GM12878 (cell line): ENCODE results near the gene PRKN. TPM values are rescaled to one million over a fixed set of nuclear protein-coding genes. Genes with fewer than 3 reads are reported as not detected.

Experiments used
- ATAC-seq: fragments of 200-7000 bp; cut with Tn5 transposase; 3 replicates; pipeline ENCODE4 v1.9.1; 2020; ENCODE audit warnings: mild to moderate bottlenecking, moderate library complexity
- BruUV-seq: library from RNA; stranded (reverse); fragments of 400-500 nt; replicated peaks from 2 replicates; lab custom pipeline; 2021; lab: Mats Ljungman, UMichigan
- CTCF ChIA-PET: fragments of 300-600 bp; sonication (Branson Sonifier 250); formaldehyde crosslinking; extraction: SDS; loops from one replicate; lab custom pipeline; 2021; ENCODE audit warnings: inconsistent platforms; lab: Yijun Ruan, JAX
- POLR2A ChIA-PET: fragments of 350-600 bp; formaldehyde crosslinking; extraction: SDS; loops from one replicate; lab custom pipeline; 2021; ENCODE audit warnings: inconsistent platforms; lab: Charles Lee
- RAD21 ChIA-PET: fragments of 300-600 bp; sonication (Branson Sonifier 250); formaldehyde crosslinking; loops from one replicate; lab custom pipeline; 2023; ENCODE audit warnings: antibody characterized with exemption; ENCODE audit not compliant: unreplicated experiment; lab: Charles Lee
- SMC1A ChIA-PET: fragments of 300-600 bp; sonication (Branson Sonifier 250); formaldehyde crosslinking; loops from one replicate; lab custom pipeline; 2023; ENCODE audit not compliant: unreplicated experiment, uncharacterized antibody; lab: Charles Lee
- DNase-seq: peaks from one replicate; pipeline ENCODE4 v3.0.0-alpha.2; 2011; ENCODE audit warnings: low read depth, low spot score
- FAIRE-seq: peaks from 3 replicates; lab custom pipeline; 2011; peaks lifted over from hg19 to GRCh38; lab: Jason Lieb, UNC
- H2AFZ ChIP-seq: 2 replicates; pipeline ENCODE4 v1.6.0; 2011; ENCODE audit warnings: low read depth, low read length, control low read depth; ENCODE audit not compliant: control insufficient read depth
- H3K27ac ChIP-seq: 2 replicates; pipeline ENCODE4 v1.5.1; 2011; ENCODE audit warnings: control low read depth; ENCODE audit not compliant: control insufficient read depth, insufficient read depth
- H3K27me3 ChIP-seq, 2 experiments: replicated peaks in 1 of 2; 2 replicates each; pipeline versions ENCODE4 v1.6.0 to v1.6.1; 2011; ENCODE audit warnings: low read length in 1 of 2; ENCODE audit not compliant: control insufficient read depth in 2 of 2, insufficient read depth in 2 of 2
- H3K36me3 ChIP-seq, 2 experiments: 2 replicates each; pipeline ENCODE4 v1.5.1; 2011; ENCODE audit warnings: low read length in 1 of 2; ENCODE audit not compliant: control insufficient read depth in 2 of 2, insufficient read depth in 2 of 2
- H3K4me1 ChIP-seq: 2 replicates; pipeline ENCODE4 v1.6.1; 2011; ENCODE audit warnings: mild to moderate bottlenecking, low read length, moderate library complexity, mixed read lengths; ENCODE audit not compliant: control insufficient read depth, insufficient read depth
- H3K4me2 ChIP-seq: 2 replicates; pipeline ENCODE4 v1.6.0; 2011; ENCODE audit warnings: control low read depth; ENCODE audit not compliant: control insufficient read depth, insufficient read depth
- H3K4me3 ChIP-seq: fragments of 200-600 bp; sonication (generic); 2 replicates; pipeline ENCODE4 v1.5.1; 2016
- H3K79me2 ChIP-seq: 2 replicates; pipeline ENCODE4 v1.6.0; 2011; ENCODE audit warnings: low read length; ENCODE audit not compliant: control insufficient read depth, insufficient read depth
- H3K9ac ChIP-seq: 2 replicates; pipeline ENCODE4 v1.8.0; 2011; ENCODE audit warnings: low read length, control low read depth, mixed read lengths; ENCODE audit not compliant: control insufficient read depth, insufficient read depth
- H3K9me3 ChIP-seq: replicated peaks from 3 replicates; pipeline ENCODE4 v1.5.1; 2011; ENCODE audit warnings: mild to moderate bottlenecking, low read length; ENCODE audit not compliant: control insufficient read depth, insufficient read depth
- H4K20me1 ChIP-seq: 2 replicates; pipeline ENCODE4 v1.6.0; 2011; ENCODE audit not compliant: control insufficient read depth, insufficient read depth
- BCL3 ChIP-seq: IDR thresholded peaks from 2 replicates; pipeline ENCODE4 v1.6.1; 2011; ENCODE audit warnings: borderline replicate concordance, low read depth, mild to moderate bottlenecking, moderate library complexity, low read length; ENCODE audit not compliant: insufficient read depth, poor library complexity, severe bottlenecking
- CEBPB ChIP-seq, 2 experiments: fragments of 150-350 bp in 1 of 2; IDR thresholded peaks; 2 replicates each; pipeline ENCODE4 v1.6.1; 2012 to 2014; ENCODE audit warnings: low read depth in 2 of 2, low read length in 2 of 2, borderline replicate concordance in 1 of 2, inconsistent platforms in 1 of 2
- CREB1 ChIP-seq: IDR thresholded peaks from 2 replicates; pipeline ENCODE4 v1.6.1; 2012; ENCODE audit warnings: low read depth, mild to moderate bottlenecking, inconsistent platforms
- EGR1 ChIP-seq, 2 experiments: IDR thresholded peaks; 1 replicate in 1 of 2; 2 replicates in 1 of 2; pipeline ENCODE4 v1.6.1; 2011 to 2012; ENCODE audit warnings: low read depth in 2 of 2, low read length in 2 of 2, borderline replicate concordance in 1 of 2, mild to moderate bottlenecking in 1 of 2, moderate library complexity in 1 of 2
- EP300 ChIP-seq, 2 experiments: fragments of 150-350 bp in 1 of 2; IDR thresholded peaks; 2 replicates each; pipeline ENCODE4 v1.6.1; 2011 to 2012; ENCODE audit warnings: low read depth in 2 of 2, low read length in 2 of 2, borderline replicate concordance in 1 of 2, improper control_type of control experiment in 1 of 2, inconsistent platforms in 1 of 2; ENCODE audit not compliant: control insufficient read depth in 1 of 2
- IKZF2 ChIP-seq, 2 experiments: fragments of 450-650 bp; IDR thresholded peaks; 2 replicates each; pipeline ENCODE4 v1.6.1; 2017; ENCODE audit warnings: mild to moderate bottlenecking in 2 of 2, moderate library complexity in 2 of 2
- JUND ChIP-seq: IDR thresholded peaks from 2 replicates; pipeline ENCODE4 v1.6.1; 2012; ENCODE audit warnings: low read depth, mild to moderate bottlenecking, low read length, improper control_type of control experiment, moderate library complexity
- LARP7 ChIP-seq: fragments of 450-650 bp; IDR thresholded peaks from 2 replicates; pipeline ENCODE4 v1.6.1; 2017; ENCODE audit warnings: mild to moderate bottlenecking
- NFIC ChIP-seq: IDR thresholded peaks from 2 replicates; pipeline ENCODE4 v1.6.1; 2012; ENCODE audit warnings: low read depth, mild to moderate bottlenecking, inconsistent platforms, low read length, moderate library complexity
- NFXL1 ChIP-seq: fragments of 450-650 bp; IDR thresholded peaks from 2 replicates; pipeline ENCODE4 v1.6.1; 2017; ENCODE audit warnings: antibody characterized with exemption, mild to moderate bottlenecking, borderline replicate concordance
- RCOR1 ChIP-seq: conservative IDR thresholded peaks from 2 replicates; pipeline ENCODE4 v1.6.1; 2012; ENCODE audit warnings: low read depth, low read length, improper control_type of control experiment
- RUNX3 ChIP-seq: IDR thresholded peaks from 2 replicates; pipeline ENCODE4 v1.6.1; 2012; ENCODE audit warnings: low read length, inconsistent platforms
- SMAD1 ChIP-seq: fragments of 450-650 bp; IDR thresholded peaks from 2 replicates; pipeline ENCODE4 v1.6.1; 2018; ENCODE audit warnings: mild to moderate bottlenecking, low read depth; ENCODE audit not compliant: partially characterized antibody
- SMARCA5 ChIP-seq: fragments of 450-650 bp; IDR thresholded peaks from 2 replicates; pipeline ENCODE4 v1.6.1; 2017; ENCODE audit warnings: mild to moderate bottlenecking
- SREBF1 ChIP-seq: IDR thresholded peaks from 2 replicates; pipeline ENCODE4 v1.6.1; 2012; ENCODE audit warnings: mild to moderate bottlenecking, low read length
- STAT3 ChIP-seq: IDR thresholded peaks from 2 replicates; pipeline ENCODE4 v1.6.1; 2011; ENCODE audit warnings: low read depth, low read length, improper control_type of control experiment
- WGBS: methylation state at CpG from one replicate; pipeline ENCODE4 v1.1.6; 2016; ENCODE audit warnings: low lambda C conversion rate; ENCODE audit not compliant: insufficient replicate concordance, insufficient coverage; ENCODE audit errors: missing lambda C conversion rate; 5-methylcytosine and 5-hydroxymethylcytosine counted together
- in situ Hi-C: fragments of 300-500 bp; cut with MboI; formaldehyde crosslinking; loops from 9 replicates; pipeline ENCODE4 v1.14.3; 2018; ENCODE audit warnings: mixed read lengths
- intact Hi-C: fragments of 100-400 bp; cut with micrococcal nuclease; formaldehyde crosslinking; loops from one replicate; pipeline ENCODE4 v1.14.2; 2022; ENCODE audit not compliant: unreplicated experiment
- polyA plus RNA-seq, 11 experiments: library from polyadenylated mRNA; depleted of rRNA in 4 of 11; unstranded in 6 of 11; stranded (reverse) in 5 of 11; fragments of >200 nt; fragmentation: Nextera tagmentation in 4 of 11; fragmentation: Illumina TruSeq in 1 of 11; extraction: Ambion mirVana in 4 of 11; extraction: Trizol in 1 of 11; gene quantifications; 1 replicate in 1 of 11; 2 replicates in 10 of 11; pipeline versions ENCODE4 v1.2.1 to v1.2.3, GENCODE V29; 2011 to 2016; ENCODE audit warnings: inconsistent platforms in 2 of 11, missing spikeins in 2 of 11, low read depth in 1 of 11
- total RNA-seq, 4 experiments: library from RNA; depleted of rRNA in 3 of 4; stranded (reverse); fragments of >200 nt in 3 of 4; fragmentation: Illumina TruSeq in 1 of 4; extraction: Trizol in 1 of 4; gene quantifications; 2 replicates each; pipeline versions ENCODE4 v1.2.1 to v1.2.3, GENCODE V29; 2013 to 2021

Gene PRKN
- total and polyA plus RNA-seq, 10 of the 15 experiments (the other 5 are each of a cell fraction or from before 2014, with no cell fraction given), result 0.06 to 0.09 TPM; not detected in 8

GRCh38 chr6:161947371-161947770, 780.2 kb downstream of the PRKN start:
- H3K4me3 ChIP-seq, result no peak overlapping the region
- in situ Hi-C loops, result no loop called here
- no peaks in the 10 kb centered on the region for H3K4me1 ChIP-seq
- no TSS peak for BruUV-seq
- CTCF ChIA-PET, result no interaction called here
- H4K20me1 ChIP-seq, result no peaks in the 10 kb centered on the region
- H3K27ac ChIP-seq, result no peak overlapping the region
- no peaks in the 10 kb centered on the region for H3K27me3 ChIP-seq
- no peak for ATAC-seq
- intact Hi-C loops, result no loop called here
- no peak overlapping the region for H3K9ac ChIP-seq
- no peak overlapping the region for H3K4me2 ChIP-seq
- no peak for TF ChIP-seq EGR1 (IDR thresholded peaks at IDR 0.05; ENCODE audit: borderline replicate concordance in 1 of 2, low read depth in 2 of 2, low read length in 2 of 2)
- no peak for TF ChIP-seq NFXL1
- no peak for TF ChIP-seq STAT3
- no peak for TF ChIP-seq IKZF2 (IDR thresholded peaks at IDR 0.05)
- TF ChIP-seq CREB1, result no peak
- TF ChIP-seq NFIC, result no peak
- TF ChIP-seq RUNX3, result no peak
- TF ChIP-seq SMAD1, result no peak
- no peak for TF ChIP-seq CEBPB (IDR thresholded peaks at IDR 0.05; ENCODE audit: borderline replicate concordance in 1 of 2, low read depth in 2 of 2, low read length in 2 of 2)
- TF ChIP-seq, all 136 proteins: peak for 0
- RAD21 ChIA-PET, result no interaction called here
- H3K79me2 ChIP-seq, result no peaks in the 10 kb centered on the region
- H3K36me3 ChIP-seq, result no peaks in the 10 kb centered on the region
- DNase-seq, result no peak
- SMC1A ChIA-PET, result no interaction called here
- 21% methylated on average over 4 of the region's 4 CpGs for WGBS
- no peak for FAIRE-seq
- POLR2A ChIA-PET, result no interaction called here
- no peaks in the 10 kb centered on the region for H3K9me3 ChIP-seq
- no peak overlapping the region for H2AFZ ChIP-seq

GRCh38 chr6:161946461-161946860, 781.1 kb downstream of the PRKN start:
- no TSS peak for BruUV-seq
- H3K27ac ChIP-seq, result no peak overlapping the region
- H3K27me3 ChIP-seq, result no peaks in the 10 kb centered on the region
- ChIA-PET SMC1A (no interaction called here), CTCF (interaction anchor here (0.9 kb wide), 1 partner anchor 13 kb away, joined by 3 read pairs; no protein-coding TSS in a partner anchor), POLR2A (no interaction called here), RAD21 (no interaction called here)
- H3K79me2 ChIP-seq, result no peaks in the 10 kb centered on the region
- DNase-seq (no peak), ATAC-seq (no peak), FAIRE-seq (no peak)
- no peaks in the 10 kb centered on the region for H3K9me3 ChIP-seq
- H2AFZ ChIP-seq, result no peak overlapping the region
- 0% methylated on average over 3 of the region's 3 CpGs for WGBS
- H3K4me3 ChIP-seq, result no peak overlapping the region
- H3K36me3 ChIP-seq, result no peaks in the 10 kb centered on the region
- in situ Hi-C loops, result no loop called here
- H3K4me2 ChIP-seq, result no peak overlapping the region
- H3K4me1 ChIP-seq, result no peaks in the 10 kb centered on the region
- H4K20me1 ChIP-seq, result no peaks in the 10 kb centered on the region
- H3K9ac ChIP-seq, result no peak overlapping the region
- intact Hi-C loops, result no loop called here
- TF ChIP-seq EP300 (IDR thresholded peaks at IDR 0.05; ENCODE audit: borderline replicate concordance in 1 of 2, control insufficient read depth in 1 of 2, low read depth in 2 of 2, low read length in 2 of 2) (no peak), SREBF1 (no peak), JUND (no peak), RCOR1 (no peak), SMARCA5 (no peak), BCL3 (no peak), LARP7 (no peak)
